Stimulated activated CD8-positive, alpha-beta memory T cell treated with anti-CD3 and anti-CD28 coated beads, Interleukin-4, amount 100 ng/mL, for 1 hour (primary cell): ENCODE results near the gene PCBP3.
"Not testable (repeated sequence)": the region's sequence is repeated elsewhere in the genome, so short reads cannot be mapped to it uniquely, and the experiment has no call there.

Source experiments
- DNase-seq, 2 donors: peaks; one replicate each; pipeline ENCODE4 v3.0.0-alpha.2; 2020; ENCODE audit warnings: low read depth in 2 of 2, low spot score in 1 of 2

PCBP3 gene

DNA sequence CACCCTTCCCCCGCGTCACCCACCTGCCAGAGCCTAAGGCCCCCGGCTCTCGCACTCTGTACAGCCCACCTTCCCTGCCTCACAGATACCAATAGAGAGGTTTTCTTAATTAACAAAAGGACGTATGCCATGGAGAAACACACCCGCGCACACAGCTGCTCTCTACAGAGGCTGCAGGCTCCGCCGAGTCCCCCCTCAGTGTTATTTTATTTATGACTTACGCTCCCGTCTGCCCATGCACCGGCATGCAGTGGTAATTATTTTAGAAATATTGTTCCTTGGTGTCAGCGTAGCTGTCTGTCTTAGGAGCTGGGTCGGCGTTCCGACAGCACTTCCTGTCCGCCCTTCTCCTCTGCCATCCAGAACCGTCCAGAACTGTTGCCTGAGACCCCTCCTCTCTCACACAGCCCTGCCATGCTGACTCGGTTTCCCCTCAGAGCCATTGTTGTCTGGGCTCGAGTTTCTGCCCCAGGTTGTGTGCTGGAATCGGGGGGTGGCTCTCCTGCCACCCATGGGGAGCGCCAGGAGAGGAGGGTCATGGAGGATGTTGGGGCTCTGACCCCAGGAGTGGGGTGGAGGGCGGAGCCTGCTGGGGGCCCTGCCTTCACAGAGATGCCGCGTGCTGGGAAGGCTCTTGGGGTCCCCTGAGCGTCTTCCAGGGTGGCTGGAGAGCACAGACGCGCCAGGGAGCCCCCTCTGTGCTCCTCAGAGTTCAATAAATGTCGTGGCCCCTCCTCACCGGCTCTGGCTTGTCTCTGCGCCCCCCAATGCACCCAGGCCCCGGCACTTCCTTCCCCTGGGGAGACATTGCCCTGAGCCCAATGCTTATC lies 298.4 kb downstream of the PCBP3 start:
- DNase-seq = no peak

GRCh38 chr21:45942755-45943629 lies 299.5 kb downstream of the PCBP3 start:
- DNase-seq = no peak

GRCh38 chr21:45943630-45944540 lies 300.4 kb downstream of the PCBP3 start:
- DNase-seq = no peak

DNA sequence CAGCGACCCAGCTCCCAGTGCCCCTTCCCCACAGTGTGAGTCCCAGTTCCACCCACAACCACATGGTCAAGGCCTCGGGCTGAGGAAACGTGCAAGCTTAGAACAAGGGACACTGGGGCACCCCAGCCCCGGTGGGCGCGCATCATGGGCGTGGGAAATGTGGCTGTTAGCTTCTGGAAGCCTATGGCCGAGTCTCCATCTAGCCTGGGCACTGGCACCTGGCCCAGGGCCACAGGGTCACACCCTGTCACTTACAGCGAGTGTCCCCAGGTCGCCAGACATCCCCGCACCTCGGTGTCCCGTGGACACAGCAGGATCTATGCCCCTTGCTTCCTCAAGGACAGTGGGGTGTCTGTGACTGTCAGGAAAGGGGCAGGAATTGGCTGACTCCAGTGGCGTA lies 301.1 kb downstream of the PCBP3 start:
- no peak for DNase-seq

- no peak for DNase-seq
Measured at GRCh38 chr21:45945066-45945867, 301.7 kb downstream of the PCBP3 start.

- no peak for DNase-seq
Measured at GRCh38 chr21:45945868-45946210, 302.3 kb downstream of the PCBP3 start.

- no peak for DNase-seq
Measured at GRCh38 chr21:45947296-45947695, 303.8 kb downstream of the PCBP3 start.

DNA sequence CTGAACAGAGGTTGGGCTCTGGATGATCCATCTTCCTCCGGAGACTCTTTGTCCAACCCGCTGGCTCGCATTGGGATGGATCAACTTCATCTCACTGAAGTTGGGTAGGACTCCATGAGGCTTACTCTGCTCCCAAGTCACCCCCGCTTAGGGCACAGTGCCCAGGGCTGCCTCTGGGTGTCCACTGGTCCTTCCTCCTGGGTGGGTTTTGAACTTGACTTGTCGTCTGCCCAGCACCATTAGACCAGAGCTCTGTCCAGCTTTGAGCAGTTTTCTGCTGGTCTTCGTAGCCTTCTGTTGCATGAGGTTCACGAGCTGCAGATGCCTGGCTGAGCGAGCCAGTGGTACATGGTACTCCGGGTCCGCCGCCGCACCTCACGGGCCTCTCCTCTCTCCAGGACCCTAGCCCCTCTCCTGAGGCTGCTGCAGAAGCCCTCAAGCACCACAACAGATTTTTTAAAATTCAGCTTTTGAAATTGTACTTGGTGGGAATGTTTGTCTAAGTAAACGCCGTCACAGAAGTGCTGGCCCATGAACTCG lies 304.3 kb downstream of the PCBP3 start:
- DNase-seq = no peak

DNA sequence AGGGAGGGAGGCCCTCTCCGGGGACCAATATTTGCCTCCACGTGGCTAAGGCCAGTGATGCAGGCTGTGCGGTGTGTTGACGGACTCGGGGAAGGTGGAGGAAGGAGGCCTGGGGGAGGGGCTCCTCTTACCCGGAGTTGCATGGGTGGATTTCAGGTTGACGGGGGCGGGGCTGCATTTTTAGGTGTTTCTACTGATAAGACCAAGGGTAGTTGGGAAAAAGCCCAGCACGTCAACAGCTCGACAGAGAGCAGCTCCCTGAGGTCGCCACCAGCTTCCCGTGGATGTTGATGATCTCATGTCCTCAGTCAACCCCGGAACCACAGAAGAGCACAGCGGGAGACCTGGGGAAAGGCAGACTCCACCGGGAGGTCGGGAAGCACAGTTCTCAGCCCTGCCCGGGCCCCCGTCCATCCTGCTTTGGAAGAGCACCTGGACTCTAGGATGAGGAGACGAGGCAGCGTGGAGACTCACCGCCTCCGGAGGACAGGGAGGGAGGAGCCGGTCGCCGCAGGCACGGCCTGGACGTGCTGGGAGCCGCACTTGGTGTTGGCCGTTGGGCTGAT lies 305.1 kb downstream of the PCBP3 start:
- DNase-seq = no peak

- DNase-seq = no peak
Measured at GRCh38 chr21:45949928-45950739, 306.6 kb downstream of the PCBP3 start.

GRCh38 chr21:45950740-45951515 lies 307.4 kb downstream of the PCBP3 start:
- DNase-seq = no peak

DNA sequence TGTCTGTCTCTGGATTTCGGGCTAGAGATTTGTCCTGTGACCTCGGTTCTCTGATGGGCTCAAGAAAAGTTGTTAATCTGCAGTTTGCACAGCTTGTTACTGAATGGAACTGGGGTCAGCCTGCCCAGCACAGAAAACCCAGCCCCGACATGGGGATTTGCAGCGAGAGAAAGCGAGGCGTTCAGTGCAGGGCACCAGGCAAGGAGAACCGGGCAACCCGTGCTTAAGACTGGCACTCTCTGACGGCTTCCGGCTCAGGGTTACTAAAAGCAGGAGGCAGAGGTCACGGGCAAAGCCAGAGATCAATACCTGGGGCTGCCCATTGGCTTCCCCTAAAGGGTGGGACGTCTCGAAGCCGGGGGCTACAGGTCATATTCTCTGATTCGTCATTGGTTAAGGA lies 308.2 kb downstream of the PCBP3 start:
- DNase-seq = no peak

- not testable (repeated sequence) for DNase-seq
Measured at GRCh38 chr21:45952527-45952926, 309.0 kb downstream of the PCBP3 start.

- DNase-seq = no peak
Measured at GRCh38 chr21:45952974-45953373, 309.4 kb downstream of the PCBP3 start.

DNA sequence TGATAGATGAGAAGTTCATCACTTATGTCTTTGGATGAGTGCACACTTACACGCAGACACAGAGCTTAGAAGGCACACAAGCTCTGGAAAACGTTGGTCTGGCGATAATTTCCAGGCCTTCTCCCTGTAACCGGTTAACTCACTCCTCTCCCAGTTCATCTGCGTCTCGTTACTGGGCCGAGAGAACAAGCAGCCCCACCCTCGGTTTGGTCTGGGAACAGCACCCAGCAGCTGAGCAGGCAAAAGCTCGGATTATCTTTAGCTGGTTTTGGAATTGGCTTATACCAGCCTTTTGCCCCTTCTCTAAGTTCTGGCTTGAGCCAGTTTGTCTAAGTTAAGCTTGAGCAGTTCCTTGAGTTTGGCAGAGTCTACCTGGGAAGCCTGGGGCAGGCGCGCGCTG lies 310.7 kb downstream of the PCBP3 start:
- no peak for DNase-seq

DNA sequence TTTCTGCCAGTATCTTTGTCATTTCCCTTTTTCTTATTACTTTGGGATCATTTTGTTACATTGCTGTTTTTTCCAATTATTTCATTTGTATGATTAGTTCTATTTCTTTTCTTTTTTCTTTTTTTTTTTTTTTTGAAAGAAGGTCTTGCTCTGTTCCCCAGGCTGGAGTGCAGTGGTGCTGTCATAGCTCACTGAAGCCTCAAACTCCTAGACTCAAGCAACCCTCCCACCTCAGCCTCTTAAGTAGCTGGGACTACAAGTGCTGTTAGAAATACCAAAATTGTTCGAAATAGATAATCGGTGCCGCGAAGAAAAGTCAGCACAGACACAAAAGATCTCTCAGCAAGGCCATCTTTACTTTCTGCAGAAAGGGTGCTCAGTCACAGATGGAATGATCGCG lies 311.4 kb downstream of the PCBP3 start:
- DNase-seq = no peak

GRCh38 chr21:45957551-45957950 lies 314.0 kb downstream of the PCBP3 start:
- DNase-seq = no peak

DNA sequence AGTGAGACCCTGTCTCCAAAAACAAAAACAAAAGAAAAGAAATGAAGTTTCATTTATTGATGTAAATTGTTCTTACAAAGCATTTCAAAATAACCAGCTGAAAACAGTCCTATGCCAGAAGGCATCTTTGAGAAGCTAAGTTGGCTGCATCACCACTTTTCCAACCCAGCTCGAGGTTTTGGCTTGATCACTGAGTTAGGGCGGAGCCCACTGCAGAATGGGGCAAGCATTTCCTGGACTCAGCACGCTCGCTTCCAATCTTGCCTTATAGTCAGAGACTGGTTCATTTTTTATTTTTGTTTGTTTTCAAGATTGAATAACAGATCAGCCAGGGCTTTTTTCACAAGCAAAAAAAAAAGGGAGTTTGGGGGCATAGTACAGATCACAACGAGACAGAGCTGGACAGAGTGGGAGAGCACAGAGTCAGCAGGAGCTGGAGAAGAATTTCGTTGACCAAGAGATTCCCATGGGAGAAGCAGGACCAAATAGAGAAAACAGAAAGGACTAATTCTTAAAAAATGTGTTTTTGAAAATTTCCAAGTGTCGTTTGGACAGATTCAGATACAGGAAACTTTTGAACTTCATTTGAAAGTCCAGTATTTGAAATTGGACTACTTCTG lies 314.6 kb downstream of the PCBP3 start:
- no peak for DNase-seq
